Heart left ventricle (tissue), 16 donors: ENCODE results near the gene NUP42. TPM values are rescaled to one million over a fixed set of nuclear protein-coding genes. Genes with fewer than 3 reads are reported as not detected.

Source experiments
- ATAC-seq, 4 donors: fragments of 200-7000 bp; cut with Tn5 transposase; one replicate each; pipeline ENCODE4 v1.9.1; 2020 to 2022; ENCODE audit warnings: moderate library complexity in 4 of 4, mild to moderate bottlenecking in 3 of 4, moderate number of reproducible peaks in 1 of 4
- DNase-seq, 5 donors: peaks; one replicate each; pipeline ENCODE4 v3.0.0-alpha.2; 2020
- H3K27ac ChIP-seq, 12 donors: fragments of 200-600 bp; sonication (generic) in 4 of 12; one replicate each; pipeline versions ENCODE4 v1.5.0 to v1.8.0; 2016 to 2022; ENCODE audit warnings: mild to moderate bottlenecking in 2 of 12
- H3K27me3 ChIP-seq, 9 donors: fragments of 200-600 bp; sonication (generic) in 2 of 9; one replicate each; pipeline versions ENCODE4 v1.5.1 to v1.8.0; 2016 to 2022; ENCODE audit warnings: mild to moderate bottlenecking in 3 of 9
- H3K36me3 ChIP-seq, 9 donors: fragments of 200-600 bp; sonication (generic) in 2 of 9; one replicate each; pipeline versions ENCODE4 v1.5.0 to v1.8.0; 2018 to 2022; ENCODE audit warnings: mild to moderate bottlenecking in 2 of 9
- H3K4me1 ChIP-seq, 12 donors: fragments of 200-600 bp; sonication (generic) in 4 of 12; one replicate each; pipeline versions ENCODE4 v1.5.0 to v1.8.0; 2016 to 2022; ENCODE audit warnings: mild to moderate bottlenecking in 3 of 12
- H3K4me3 ChIP-seq, 12 donors: fragments of 200-600 bp; sonication (generic) in 4 of 12; one replicate each; pipeline versions ENCODE4 v1.5.0 to v1.8.0; 2017 to 2022; ENCODE audit warnings: mild to moderate bottlenecking in 9 of 12, moderate library complexity in 4 of 12
- H3K9me3 ChIP-seq, 12 donors: fragments of 200-600 bp; sonication (generic) in 4 of 12; one replicate each; pipeline versions ENCODE4 v1.5.0 to v1.8.0; 2016 to 2022; ENCODE audit warnings: mild to moderate bottlenecking in 1 of 12
- CTCF ChIP-seq, 12 donors: fragments of 200-600 bp; sonication (generic) in 4 of 12; IDR thresholded peaks; one replicate each; pipeline versions ENCODE4 v1.5.0 to v1.8.0; 2018 to 2022; ENCODE audit warnings: antibody characterized with exemption in 12 of 12, mild to moderate bottlenecking in 5 of 12
- POLR2A ChIP-seq, 2 donors: fragments of 450-650 bp; IDR thresholded peaks; one replicate each; pipeline ENCODE4 v1.6.1; 2017; ENCODE audit warnings: antibody characterized with exemption in 2 of 2, mild to moderate bottlenecking in 2 of 2, moderate library complexity in 2 of 2
- WGBS, 4 donors: extraction: QIAGEN DNeasy Blood & Tissue Kit in 2 of 4; methylation state at CpG; one replicate each; pipeline versions ENCODE4 v1.1.5 to v1.1.7; 2013 to 2018; 5-methylcytosine and 5-hydroxymethylcytosine counted together
- intact Hi-C, 10 donors: fragments of 100-400 bp; cut with DNase I; formaldehyde crosslinking; loops; one replicate each; pipeline versions ENCODE4 v1.11.1 to v1.14.2; 2022
- polyA plus RNA-seq, 2 donors: library from polyadenylated mRNA; stranded (reverse); fragments of 200-250 nt; gene quantifications; one replicate each; pipeline ENCODE4 v1.2.3, GENCODE V29; 2013
- total RNA-seq, 9 donors: library from RNA; depleted of rRNA in 2 of 9; stranded (reverse); fragments of >200 nt in 2 of 9; fragmentation: NEBNext Ultra II Directional in 3 of 9; extraction: Animal tissue kit (Norgen Biotek cat#: 25700) in 3 of 9; gene quantifications; one replicate each; pipeline versions ENCODE4 v1.1.0 to v1.2.4, GENCODE V29; 2016 to 2023
- donor health status: ischemic (EF 13 %, LVEDD 7.1; RV severe dilation, severe dysfunction).
- donor health status: healthy with polysubstance abuse.
- donor health status: DM: no; HTN: yes; CAD: no.
- donor health status: DM: no; HTN: no; CAD: no.
- donor health status: ischemic (EF 25% LVEDD 6.9; RV normal size, moderate dysfunction).
- donor health status: ischemic (EF 25% LVEDD 5.7; RV mildly dilated, moderate dysfunction).
- donor health status: healthy.
- donor health status: DM: yes; HTN: yes; CAD: no.
- donor health status: ischemic (EF 35%, LVEDD 5.7; RV mildly dilated, moderate dysfunction).
- donor health status: nonischemic (EF 11% LVEDD 7.7; RV severe dilation, severe dysfunction).
- donor health status: DM: yes; HTN: yes; CAD: no.
- donor health status: PGD.
- donor health status: ischemic (EF 29% LVEDD 5.4; RV normal size, mild dysfunction).
- donor health status: nonischemic (EF 23%, LVEDD 6.1; RV moderate dilation, normal function).

NUP42 gene
- total and polyA plus RNA-seq, 11 donors: 12.7 to 26.1 (median 19.3) TPM

GRCh38 chr7:23228412-23228811, 46.6 kb downstream of the NUP42 start:
- Histone ChIP-seq H3K9me3 (peaks cover 0 to 7% (median 0%) of the 10 kb centered on the region in 12 donors), H3K4me3 (no peak overlapping the region), H3K4me1 (no peaks in the 10 kb centered on the region), H3K27me3 (no peaks in the 10 kb centered on the region), H3K36me3 (no peaks in the 10 kb centered on the region), H3K27ac (no peak overlapping the region)
- TF ChIP-seq POLR2A (IDR thresholded peaks at IDR 0.05) (no peak), CTCF (IDR thresholded peaks at IDR 0.05) (no peak)
- DNase-seq (no peak), ATAC-seq (no peak)
- intact Hi-C loops: no loop called here
- 94 to 97% (median 94%) methylated on average over 2 of the region's 2 CpGs for WGBS, 4 donors

DNA sequence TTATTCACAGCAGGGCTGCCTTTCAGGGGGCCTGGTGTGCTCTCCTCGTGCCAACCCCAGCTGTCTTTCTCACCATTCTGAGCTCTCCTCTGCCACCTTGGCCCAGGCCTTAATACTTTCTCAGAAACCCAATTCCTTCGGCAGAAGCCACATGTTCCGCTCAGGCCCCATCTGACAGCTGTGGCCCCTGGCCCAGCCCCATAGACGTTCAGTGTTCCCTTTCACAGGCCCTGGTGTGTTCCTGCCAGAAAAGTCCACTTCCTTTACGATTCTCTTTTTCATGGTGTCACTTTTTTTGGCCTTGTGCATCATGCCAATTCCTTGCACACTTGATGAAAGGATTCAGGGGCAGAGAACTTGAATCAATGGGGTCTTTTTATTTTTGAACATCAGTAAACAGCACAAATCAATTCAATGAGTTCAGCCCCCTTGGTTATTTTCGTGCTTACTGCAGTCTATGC, 48.8 kb downstream of the NUP42 start:
- intact Hi-C loops: no loop called here
- no peak overlapping the region for H3K27ac ChIP-seq
- peaks cover 0 to 7% (median 0%) of the 10 kb centered on the region in 12 donors for H3K9me3 ChIP-seq
- H3K4me3 ChIP-seq: no peak overlapping the region
- 68 to 74% (median 74%) methylated on average over 6 of the region's 6 CpGs for WGBS, 4 donors
- TF ChIP-seq POLR2A (IDR thresholded peaks at IDR 0.05) (no peak), CTCF (IDR thresholded peaks at IDR 0.05) (no peak)
- no peak for ATAC-seq
- no peak for DNase-seq
- no peaks in the 10 kb centered on the region for H3K36me3 ChIP-seq
- no peaks in the 10 kb centered on the region for H3K27me3 ChIP-seq
- H3K4me1 ChIP-seq: peaks cover 0 to 2% (median 0%) of the 10 kb centered on the region in 12 donors

GRCh38 chr7:23232966-23233365, 51.1 kb downstream of the NUP42 start:
- H3K36me3 ChIP-seq: no peaks in the 10 kb centered on the region
- intact Hi-C loops: no loop called here
- H3K9me3 ChIP-seq: peaks cover 0 to 7% (median 0%) of the 10 kb centered on the region in 12 donors
- no peaks in the 10 kb centered on the region for H3K27me3 ChIP-seq
- no peak for TF ChIP-seq CTCF (IDR thresholded peaks at IDR 0.05)
- TF ChIP-seq POLR2A (IDR thresholded peaks at IDR 0.05): no peak
- no peak overlapping the region for H3K4me3 ChIP-seq
- ATAC-seq: no peak
- DNase-seq: no peak
- H3K27ac ChIP-seq: no peak overlapping the region
- H3K4me1 ChIP-seq: peaks cover 0 to 2% (median 0%) of the 10 kb centered on the region in 12 donors
- WGBS, 4 donors: 78 to 84% (median 81%) methylated on average over 3 of the region's 3 CpGs

DNA sequence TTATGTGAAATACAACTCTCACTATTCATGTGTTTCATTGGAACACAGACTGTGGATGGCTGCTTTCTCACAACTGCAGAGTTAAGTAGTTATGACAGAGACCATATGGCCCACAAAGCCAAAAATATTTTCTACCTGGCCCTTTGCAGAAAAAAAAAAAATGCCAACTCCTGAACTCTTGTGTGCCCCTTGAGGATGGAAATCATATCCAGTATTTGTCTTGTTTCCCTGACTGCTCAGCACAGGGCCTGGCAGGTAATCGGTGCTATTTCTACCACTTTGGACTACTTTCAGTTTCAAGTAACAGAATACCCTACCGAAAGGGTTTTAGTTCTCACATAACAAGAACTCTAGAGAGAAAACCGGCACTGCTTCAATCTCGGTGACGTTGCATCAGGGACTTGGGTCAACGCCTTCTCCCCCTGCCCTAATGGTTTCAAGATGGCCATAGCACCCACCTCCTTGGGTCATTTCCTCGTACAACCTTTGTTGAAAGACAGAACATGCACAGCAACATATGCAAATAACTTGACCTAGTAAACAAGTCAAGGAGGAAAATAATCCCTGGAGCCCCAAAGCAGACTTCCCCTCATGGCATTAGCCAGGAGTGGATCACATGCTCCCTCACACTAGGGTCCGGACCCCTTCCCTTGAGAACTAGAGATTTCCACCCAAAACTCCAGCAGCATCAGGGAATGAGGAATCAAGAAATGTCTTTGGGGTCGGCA, 52.9 kb downstream of the NUP42 start:
- Histone ChIP-seq H3K36me3 (no peaks in the 10 kb centered on the region), H3K27ac (no peak overlapping the region), H3K27me3 (no peaks in the 10 kb centered on the region), H3K9me3 (no peaks in the 10 kb centered on the region), H3K4me1 (peaks cover 0 to 2% (median 0%) of the 10 kb centered on the region in 12 donors), H3K4me3 (no peak overlapping the region)
- no peak for TF ChIP-seq POLR2A (IDR thresholded peaks at IDR 0.05)
- no peak for TF ChIP-seq CTCF (IDR thresholded peaks at IDR 0.05)
- DNase-seq: no peak
- 74 to 83% (median 76%) methylated on average over 9 of the region's 9 CpGs for WGBS, 4 donors
- ATAC-seq: no peak
- intact Hi-C loops: no loop called here
